GM19025 (cell line): ENCODE results near the gene HEPN1.

Source experiments
- ATAC-seq: cut with Tn5 transposase; IDR thresholded peaks from one replicate; pipeline ENCODE4 v1.9.1; 2021; ENCODE audit warnings: mild to moderate bottlenecking, low read depth, moderate library complexity; ENCODE audit not compliant: unreplicated experiment

The HEPN1 gene

GRCh38 chr11:124918950-124919349 lies at the start of gene HEPN1:
HEPN1 (plus strand) TSS chr11:124919250.
- no peak for ATAC-seq

- no peak for ATAC-seq
Observed at GRCh38 chr11:124869331-124869730, 49.7 kb upstream of the HEPN1 start.

GRCh38 chr11:124869856-124870387 lies 49.1 kb upstream of the HEPN1 start:
- no peak for ATAC-seq

- no peak for ATAC-seq
Observed at GRCh38 chr11:124870430-124870829, 48.6 kb upstream of the HEPN1 start.

- ATAC-seq = no peak
Observed at GRCh38 chr11:124872280-124872679, 46.8 kb upstream of the HEPN1 start.

- no peak for ATAC-seq
Observed at GRCh38 chr11:124872741-124873140, 46.3 kb upstream of the HEPN1 start.

GRCh38 chr11:124873951-124874350 lies 45.1 kb upstream of the HEPN1 start:
- no peak for ATAC-seq

GRCh38 chr11:124874571-124875255 lies 44.3 kb upstream of the HEPN1 start:
- ATAC-seq = no peak

- ATAC-seq = no peak
Observed at GRCh38 chr11:124875401-124875800, 43.6 kb upstream of the HEPN1 start.

GRCh38 chr11:124875943-124876817 lies 42.9 kb upstream of the HEPN1 start:
- ATAC-seq = peak; percentile 92

- no peak for ATAC-seq
Observed at GRCh38 chr11:124876818-124877630, 42.0 kb upstream of the HEPN1 start.

GRCh38 chr11:124877631-124877909 lies 41.5 kb upstream of the HEPN1 start:
- ATAC-seq = no peak

- no peak for ATAC-seq
Observed at GRCh38 chr11:124877910-124878758, 40.9 kb upstream of the HEPN1 start.

- no peak for ATAC-seq
Observed at GRCh38 chr11:124878759-124879492, 40.1 kb upstream of the HEPN1 start.

- no peak for ATAC-seq
Observed at GRCh38 chr11:124879493-124880289, 39.4 kb upstream of the HEPN1 start.

- no peak for ATAC-seq
Observed at GRCh38 chr11:124880290-124880611, 38.8 kb upstream of the HEPN1 start.

GRCh38 chr11:124880958-124881357 lies 38.1 kb upstream of the HEPN1 start:
- ATAC-seq = no peak

- no peak for ATAC-seq
Observed at GRCh38 chr11:124882339-124883071, 36.5 kb upstream of the HEPN1 start.
